Nephron progenitor cell (in vitro differentiated cells): ENCODE measurements around the gene PDE4C.

ENCODE experiments used
- DNase-seq: peaks from one replicate; pipeline ENCODE4 v3.0.0; 2021
- H3K27ac Mint-ChIP-seq: 2 replicates; pipeline ENCODE4 v1.8.0; 2021; ENCODE audit warnings: mild to moderate bottlenecking, moderate library complexity, mixed read lengths
- H3K27me3 Mint-ChIP-seq: 2 replicates; pipeline ENCODE4 v1.8.0; 2021; ENCODE audit warnings: mild to moderate bottlenecking, low read depth, mixed read lengths; ENCODE audit not compliant: poor library complexity
- H3K36me3 Mint-ChIP-seq: 2 replicates; pipeline ENCODE4 v1.8.0; 2021; ENCODE audit warnings: low read depth, mixed read lengths
- H3K4me1 Mint-ChIP-seq: 2 replicates; pipeline ENCODE4 v1.8.0; 2021; ENCODE audit warnings: mixed read lengths
- H3K4me3 Mint-ChIP-seq: 2 replicates; pipeline ENCODE4 v1.8.0; 2021; ENCODE audit warnings: mild to moderate bottlenecking, moderate library complexity, mixed read lengths
- H3K9me3 Mint-ChIP-seq: 2 replicates; pipeline ENCODE4 v1.8.0; 2021; ENCODE audit warnings: mild to moderate bottlenecking, moderate library complexity, mixed read lengths
- TF ChIP-seq, protein P1 (sequence below): fragments of 200-600 bp; sonication (generic); IDR thresholded peaks from 2 replicates; pipeline ENCODE4 v1.5.0; 2021; ENCODE audit warnings: antibody characterized with exemption

Gene PDE4C

DNA sequence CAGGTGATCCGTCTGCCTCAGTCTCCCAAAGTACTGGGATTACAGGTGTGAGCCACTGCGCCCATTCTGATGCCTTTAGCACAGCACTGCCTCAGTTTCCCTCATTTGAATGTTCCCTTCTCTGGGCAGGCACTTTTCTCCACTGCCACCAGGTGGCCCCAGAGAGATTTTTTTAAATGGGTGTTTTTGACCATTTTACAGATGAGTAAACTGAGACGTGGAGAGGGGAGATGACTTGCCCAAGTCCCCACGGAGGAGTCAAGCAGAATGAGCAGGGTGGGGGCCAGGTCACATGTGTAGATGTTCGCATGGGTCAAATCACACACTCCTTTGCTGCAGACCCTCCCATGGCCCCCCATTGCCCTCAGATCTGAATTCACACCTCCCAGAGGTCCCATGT is 3.2 kb upstream of the PDE4C start:
- no peak for DNase-seq
- TF ChIP-seq, protein P1, sequence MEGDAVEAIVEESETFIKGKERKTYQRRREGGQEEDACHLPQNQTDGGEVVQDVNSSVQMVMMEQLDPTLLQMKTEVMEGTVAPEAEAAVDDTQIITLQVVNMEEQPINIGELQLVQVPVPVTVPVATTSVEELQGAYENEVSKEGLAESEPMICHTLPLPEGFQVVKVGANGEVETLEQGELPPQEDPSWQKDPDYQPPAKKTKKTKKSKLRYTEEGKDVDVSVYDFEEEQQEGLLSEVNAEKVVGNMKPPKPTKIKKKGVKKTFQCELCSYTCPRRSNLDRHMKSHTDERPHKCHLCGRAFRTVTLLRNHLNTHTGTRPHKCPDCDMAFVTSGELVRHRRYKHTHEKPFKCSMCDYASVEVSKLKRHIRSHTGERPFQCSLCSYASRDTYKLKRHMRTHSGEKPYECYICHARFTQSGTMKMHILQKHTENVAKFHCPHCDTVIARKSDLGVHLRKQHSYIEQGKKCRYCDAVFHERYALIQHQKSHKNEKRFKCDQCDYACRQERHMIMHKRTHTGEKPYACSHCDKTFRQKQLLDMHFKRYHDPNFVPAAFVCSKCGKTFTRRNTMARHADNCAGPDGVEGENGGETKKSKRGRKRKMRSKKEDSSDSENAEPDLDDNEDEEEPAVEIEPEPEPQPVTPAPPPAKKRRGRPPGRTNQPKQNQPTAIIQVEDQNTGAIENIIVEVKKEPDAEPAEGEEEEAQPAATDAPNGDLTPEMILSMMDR: peak; percentile 41
- H3K4me3 Mint-ChIP-seq: no peak overlapping the region
- peaks cover 6% of the 10 kb centered on the region for H3K9me3 Mint-ChIP-seq
- H3K27ac Mint-ChIP-seq: no peak overlapping the region
- peaks cover 59% of the 10 kb centered on the region for H3K27me3 Mint-ChIP-seq
- peaks cover 45% of the 10 kb centered on the region for H3K4me1 Mint-ChIP-seq
- H3K36me3 Mint-ChIP-seq: no peaks in the 10 kb centered on the region

DNA sequence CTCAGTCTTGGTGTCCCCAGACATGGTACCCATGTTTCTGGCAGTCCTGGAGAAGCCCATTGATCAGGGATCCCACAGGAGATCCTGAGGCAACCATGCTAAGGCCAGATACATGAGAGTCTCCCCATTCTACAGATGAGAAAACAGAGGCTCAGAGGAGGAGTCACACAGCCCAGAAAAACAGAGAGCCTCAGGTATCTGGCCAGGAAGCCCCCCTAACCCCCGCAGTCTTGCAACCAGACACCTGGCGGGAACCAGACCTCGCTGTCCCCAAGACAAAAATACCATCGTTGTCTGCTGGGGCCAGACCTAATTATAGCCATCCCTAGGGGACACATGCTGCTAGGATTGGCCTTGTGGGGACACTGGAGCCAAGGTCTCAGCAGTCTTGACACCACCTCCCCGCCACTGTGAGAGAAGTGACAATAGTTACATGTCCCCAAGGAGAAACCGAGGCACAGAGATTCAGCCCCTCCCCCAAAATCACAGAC is 1.6 kb upstream of the PDE4C start:
- H3K27me3 Mint-ChIP-seq: peaks cover 62% of the 10 kb centered on the region
- H3K9me3 Mint-ChIP-seq: no peaks in the 10 kb centered on the region

DNA sequence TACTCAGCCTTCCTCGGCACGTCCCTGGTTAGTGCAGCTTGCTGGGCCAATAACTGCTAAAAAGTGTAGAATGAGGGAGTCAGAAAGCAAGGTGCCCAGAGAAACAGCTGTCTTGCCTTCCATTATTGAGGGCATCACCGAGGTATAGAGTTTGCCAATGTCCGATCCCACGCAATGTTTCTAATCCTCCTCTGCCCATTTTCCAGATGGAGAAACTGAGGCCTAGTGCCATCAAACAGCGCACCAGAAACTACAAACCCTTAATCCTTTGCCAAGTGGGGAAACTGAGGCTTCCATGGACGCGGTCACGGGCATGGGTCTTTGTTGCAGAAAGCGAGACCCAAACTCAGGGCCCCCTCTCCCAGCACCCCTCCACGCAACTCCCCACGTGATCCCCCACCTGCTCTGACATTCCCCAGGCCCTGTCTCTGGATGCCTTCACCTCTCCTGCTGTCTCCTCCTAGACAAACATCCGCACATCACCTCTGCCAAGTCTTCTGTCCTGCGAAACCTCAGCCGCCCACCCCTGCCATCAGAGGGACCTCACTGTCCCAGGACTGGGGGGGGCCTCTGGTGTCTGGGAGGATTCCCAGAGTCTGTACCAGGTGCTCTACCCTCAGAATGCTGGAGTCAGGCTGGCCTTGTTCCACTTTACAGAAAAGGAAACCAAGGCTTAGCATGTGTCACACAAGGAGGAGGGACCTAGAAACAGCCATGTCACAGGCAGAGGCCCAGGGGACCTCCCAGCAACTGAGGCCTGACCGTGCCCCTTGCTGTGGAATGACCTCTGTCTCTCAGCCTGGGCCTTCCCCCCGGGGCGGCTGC is 930 bp upstream of the PDE4C start:
- H3K4me1 Mint-ChIP-seq: peaks cover 50% of the 10 kb centered on the region
- H3K36me3 Mint-ChIP-seq: no peaks in the 10 kb centered on the region
- H3K27me3 Mint-ChIP-seq: peaks cover 64% of the 10 kb centered on the region
- TF ChIP-seq, protein P1: no peak
- H3K27ac Mint-ChIP-seq: no peak overlapping the region
- no peak for DNase-seq
- no peaks in the 10 kb centered on the region for H3K9me3 Mint-ChIP-seq
- peak overlapping the region; percentile 13 for H3K4me3 Mint-ChIP-seq

More for the DNA sequence above, 1.6 kb upstream of the PDE4C start:
- DNase-seq: no peak
- Mint-ChIP-seq H3K36me3 (no peaks in the 10 kb centered on the region), H3K4me1 (peaks cover 52% of the 10 kb centered on the region), H3K27ac (no peak overlapping the region), H3K4me3 (no peak overlapping the region)
- TF ChIP-seq, protein P1: no peak

DNA sequence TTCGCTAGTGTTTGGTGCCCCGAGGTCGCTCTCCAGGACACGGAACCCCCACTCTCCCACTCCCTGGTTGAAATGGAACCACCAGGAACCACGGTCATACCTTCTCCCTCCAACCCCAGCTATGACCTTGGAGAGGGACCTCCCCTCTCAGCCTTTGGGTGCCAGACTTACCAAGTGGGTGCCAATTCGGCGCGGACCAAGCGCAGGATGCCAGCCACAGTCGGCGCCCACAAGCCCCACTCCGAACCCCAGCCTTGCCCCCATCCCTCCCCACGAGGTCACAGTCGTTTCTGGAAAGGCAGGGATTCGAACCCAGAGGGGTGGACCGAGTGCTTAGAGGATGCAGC is 910 bp downstream of the PDE4C start:
- DNase-seq: no peak
- no peaks in the 10 kb centered on the region for H3K36me3 Mint-ChIP-seq
- H3K27ac Mint-ChIP-seq: no peak overlapping the region
- TF ChIP-seq, protein P1: no peak
- H3K27me3 Mint-ChIP-seq: peaks cover 72% of the 10 kb centered on the region
- H3K4me3 Mint-ChIP-seq: peak overlapping the region; percentile 86
- no peaks in the 10 kb centered on the region for H3K9me3 Mint-ChIP-seq
- peaks cover 42% of the 10 kb centered on the region for H3K4me1 Mint-ChIP-seq

DNA sequence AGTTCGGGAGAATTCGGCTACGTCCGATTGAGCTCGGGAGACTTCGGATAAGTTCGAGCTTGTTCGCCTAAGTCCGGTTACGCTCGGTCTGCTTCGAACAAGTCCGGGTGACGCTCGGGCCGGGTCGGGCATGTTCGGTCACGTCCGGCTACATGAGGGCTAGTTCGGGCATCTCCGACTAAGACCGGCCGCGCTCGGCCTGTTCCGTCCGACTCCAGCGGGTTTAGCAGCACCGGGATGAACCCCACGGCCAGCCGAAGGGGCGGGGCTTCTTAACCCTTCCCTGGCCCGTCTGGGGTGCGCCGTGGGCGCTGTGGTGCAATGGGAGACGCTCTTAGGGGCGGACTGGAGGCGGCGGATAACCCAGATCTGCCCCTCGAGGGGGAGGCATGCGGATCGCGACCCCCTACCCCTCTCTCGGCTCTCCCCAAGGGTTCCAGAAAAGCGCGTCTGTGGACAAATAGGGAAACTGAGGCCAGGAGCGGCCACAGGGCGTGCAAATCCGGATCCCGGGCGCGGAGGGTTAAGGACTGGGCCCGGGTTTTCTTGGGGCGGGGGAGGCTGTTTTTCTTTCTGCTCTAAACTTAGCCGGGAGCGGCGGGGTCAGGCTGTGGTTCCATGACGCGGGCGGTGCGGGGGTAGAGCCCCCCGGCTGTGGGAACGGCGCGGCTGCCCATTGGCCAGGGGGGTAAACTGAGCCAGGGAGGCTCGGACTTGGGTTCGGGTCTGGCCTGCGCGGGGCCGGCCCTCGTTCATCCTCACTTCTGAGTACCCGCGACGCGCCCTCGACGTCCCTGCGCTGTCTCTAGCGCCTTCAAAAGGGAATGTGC is 1.5 kb downstream of the PDE4C start:
- TF ChIP-seq, protein P1: no peak
- Mint-ChIP-seq H3K36me3 (no peaks in the 10 kb centered on the region), H3K9me3 (no peaks in the 10 kb centered on the region), H3K4me1 (peaks cover 43% of the 10 kb centered on the region), H3K27ac (peak overlapping the region; percentile 11), H3K4me3 (peak overlapping the region; percentile 86), H3K27me3 (peaks cover 75% of the 10 kb centered on the region)
- DNase-seq: peak; percentile 99
